Lower lobe of right lung (tissue), 2 donors: ENCODE data around the gene PIGT. TPM values are rescaled to one million over a fixed set of nuclear protein-coding genes. Genes with fewer than 3 reads are reported as not detected.

Experiments
- ATAC-seq, 2 donors: fragments of 200-7000 bp; cut with Tn5 transposase; one replicate each; pipeline ENCODE4 v1.9.1; 2020 to 2022; ENCODE audit warnings: mild to moderate bottlenecking in 2 of 2, moderate library complexity in 2 of 2
- DNase-seq: peaks from one replicate; pipeline ENCODE4 v3.0.0-alpha.2; 2020
- H3K27ac ChIP-seq: fragments of 200-600 bp; one replicate; pipeline ENCODE4 v1.8.0; 2022
- H3K27me3 ChIP-seq: fragments of 200-600 bp; one replicate; pipeline ENCODE4 v1.8.0; 2022; ENCODE audit warnings: low read depth
- H3K36me3 ChIP-seq: fragments of 200-600 bp; one replicate; pipeline ENCODE4 v1.8.0; 2022; ENCODE audit warnings: mild to moderate bottlenecking
- H3K4me1 ChIP-seq: fragments of 200-600 bp; one replicate; pipeline ENCODE4 v1.8.0; 2022
- H3K4me3 ChIP-seq: fragments of 200-600 bp; one replicate; pipeline ENCODE4 v1.8.0; 2022; ENCODE audit warnings: mild to moderate bottlenecking
- H3K9me3 ChIP-seq: fragments of 200-600 bp; one replicate; pipeline ENCODE4 v1.8.0; 2022
- CTCF ChIP-seq: fragments of 200-600 bp; IDR thresholded peaks from one replicate; pipeline ENCODE4 v1.8.0; 2022; ENCODE audit warnings: antibody characterized with exemption, mild to moderate bottlenecking
- intact Hi-C: fragments of 100-400 bp; cut with DNase I; formaldehyde crosslinking; loops from one replicate; pipeline ENCODE4 v1.11.0; 2022
- total RNA-seq: library from RNA; stranded (reverse); fragmentation: NEBNext Ultra II Directional; extraction: Animal tissue kit (Norgen Biotek cat#: 25700); gene quantifications from one replicate; pipeline ENCODE4 v1.2.1, GENCODE V29; 2021
- donor health status: DM: no; HTN: yes; CAD: no; lungs with severe emphysema.

Gene PIGT
- total RNA-seq, 1 donor from 2014 or later, result 78.7 TPM

GRCh38 chr20:45425561-45425960 lies 9.6 kb downstream of the PIGT start:
- ATAC-seq, result no peak
- DNase-seq, result no peak
- no peaks in the 10 kb centered on the region for H3K27me3 ChIP-seq
- TF ChIP-seq CTCF, result no peak
- H3K36me3 ChIP-seq, result peaks cover 61% of the 10 kb centered on the region
- no peaks in the 10 kb centered on the region for H3K9me3 ChIP-seq
- H3K4me3 ChIP-seq, result no peak overlapping the region
- intact Hi-C loops, result no loop called here
- H3K4me1 ChIP-seq, result no peaks in the 10 kb centered on the region
- no peak overlapping the region for H3K27ac ChIP-seq

GRCh38 chr20:45426320-45427016 lies 10.5 kb downstream of the PIGT start:
- H3K27ac ChIP-seq, result no peak overlapping the region
- no peak for ATAC-seq
- TF ChIP-seq CTCF, result no peak

GRCh38 chr20:45427236-45428149 lies 11.6 kb downstream of the PIGT start:
- Histone ChIP-seq H3K36me3 (peaks cover 42% of the 10 kb centered on the region), H3K4me3 (no peak overlapping the region), H3K4me1 (no peaks in the 10 kb centered on the region), H3K27ac (no peak overlapping the region), H3K9me3 (no peaks in the 10 kb centered on the region), H3K27me3 (no peaks in the 10 kb centered on the region)
- DNase-seq, result no peak
- no peak for TF ChIP-seq CTCF
- peak; percentile 34 to 55 for ATAC-seq
- intact Hi-C loops, result no loop called here

More at GRCh38 chr20:45426320-45427016, 10.5 kb downstream of the PIGT start:
- H3K4me1 ChIP-seq, result no peaks in the 10 kb centered on the region
- no peaks in the 10 kb centered on the region for H3K27me3 ChIP-seq
- intact Hi-C loops, result no loop called here
- no peak overlapping the region for H3K4me3 ChIP-seq
- no peaks in the 10 kb centered on the region for H3K9me3 ChIP-seq
- no peak for DNase-seq
- H3K36me3 ChIP-seq, result peaks cover 52% of the 10 kb centered on the region

GRCh38 chr20:45429618-45430017 lies 13.7 kb downstream of the PIGT start:
- Histone ChIP-seq H3K36me3 (peaks cover 20% of the 10 kb centered on the region), H3K27me3 (no peaks in the 10 kb centered on the region), H3K4me1 (no peaks in the 10 kb centered on the region), H3K4me3 (no peak overlapping the region), H3K9me3 (no peaks in the 10 kb centered on the region), H3K27ac (no peak overlapping the region)
- no peak for TF ChIP-seq CTCF
- intact Hi-C loops, result loop anchor here (10.0 kb wide), 1 partner anchor 45 kb away; no protein-coding TSS in a partner anchor
- ATAC-seq (no peak), DNase-seq (no peak)

- no peak for TF ChIP-seq CTCF
- H3K36me3 ChIP-seq, result no peaks in the 10 kb centered on the region
- no peaks in the 10 kb centered on the region for H3K27me3 ChIP-seq
- H3K4me3 ChIP-seq, result no peak overlapping the region
- intact Hi-C loops, result loop anchor here (10.0 kb wide), 1 partner anchor 47 kb away; no protein-coding TSS in a partner anchor
- ATAC-seq (no peak), DNase-seq (no peak)
- no peaks in the 10 kb centered on the region for H3K9me3 ChIP-seq
- no peak overlapping the region for H3K27ac ChIP-seq
- peaks cover 6% of the 10 kb centered on the region for H3K4me1 ChIP-seq
Measured at GRCh38 chr20:45432294-45432693, 16.4 kb downstream of the PIGT start.
